AG04450 (cell line): Measurements from ENCODE around the gene HDHD5. TPM values are rescaled to one million over a fixed set of nuclear protein-coding genes. Genes with fewer than 3 reads are reported as not detected.

ENCODE experiments used
- CTCF ChIA-PET: fragments of 300-600, 350-600 bp; formaldehyde crosslinking; extraction: SDS; loops from one replicate; lab custom pipeline; 2022; ENCODE audit warnings: antibody characterized with exemption, inconsistent platforms; lab: Charles Lee
- POLR2A ChIA-PET: fragments of 350-600 bp; formaldehyde crosslinking; extraction: SDS; loops from one replicate; lab custom pipeline; 2021; ENCODE audit warnings: antibody characterized with exemption, inconsistent platforms; lab: Yijun Ruan, JAX
- DNase-seq: peaks from one replicate; pipeline ENCODE4 v3.0.0-alpha.2; 2011; ENCODE audit warnings: low read depth, low spot score
- H3K27ac ChIP-seq: one replicate; pipeline ENCODE4 v1.5.1; 2012; ENCODE audit warnings: low read depth, low read length, control low read depth
- H3K27me3 ChIP-seq: one replicate; pipeline ENCODE4 v1.6.0; 2012; ENCODE audit warnings: low read length; ENCODE audit not compliant: control insufficient read depth, insufficient read depth
- H3K4me3 ChIP-seq: 2 replicates; pipeline ENCODE4 v1.5.1; 2011; ENCODE audit warnings: mild to moderate bottlenecking, low read depth, low read length, control low read depth
- H3K9me3 ChIP-seq: 2 replicates; pipeline ENCODE4 v1.5.1; 2012; ENCODE audit warnings: low read length; ENCODE audit not compliant: control insufficient read depth, insufficient read depth
- polyA plus RNA-seq: library from polyadenylated mRNA; depleted of rRNA; stranded (reverse); fragments of >200 nt; gene quantifications from 2 replicates; pipeline ENCODE4 v1.2.3, GENCODE V29; 2011
- TF ChIP-seq, protein P1 (sequence below): IDR thresholded peaks from 2 replicates; pipeline ENCODE4 v1.5.1; 2011; ENCODE audit warnings: low read depth, low read length, control low read depth, inconsistent platforms

The HDHD5 gene
- polyA plus RNA-seq, 1 experiment = 14.4 TPM

DNA sequence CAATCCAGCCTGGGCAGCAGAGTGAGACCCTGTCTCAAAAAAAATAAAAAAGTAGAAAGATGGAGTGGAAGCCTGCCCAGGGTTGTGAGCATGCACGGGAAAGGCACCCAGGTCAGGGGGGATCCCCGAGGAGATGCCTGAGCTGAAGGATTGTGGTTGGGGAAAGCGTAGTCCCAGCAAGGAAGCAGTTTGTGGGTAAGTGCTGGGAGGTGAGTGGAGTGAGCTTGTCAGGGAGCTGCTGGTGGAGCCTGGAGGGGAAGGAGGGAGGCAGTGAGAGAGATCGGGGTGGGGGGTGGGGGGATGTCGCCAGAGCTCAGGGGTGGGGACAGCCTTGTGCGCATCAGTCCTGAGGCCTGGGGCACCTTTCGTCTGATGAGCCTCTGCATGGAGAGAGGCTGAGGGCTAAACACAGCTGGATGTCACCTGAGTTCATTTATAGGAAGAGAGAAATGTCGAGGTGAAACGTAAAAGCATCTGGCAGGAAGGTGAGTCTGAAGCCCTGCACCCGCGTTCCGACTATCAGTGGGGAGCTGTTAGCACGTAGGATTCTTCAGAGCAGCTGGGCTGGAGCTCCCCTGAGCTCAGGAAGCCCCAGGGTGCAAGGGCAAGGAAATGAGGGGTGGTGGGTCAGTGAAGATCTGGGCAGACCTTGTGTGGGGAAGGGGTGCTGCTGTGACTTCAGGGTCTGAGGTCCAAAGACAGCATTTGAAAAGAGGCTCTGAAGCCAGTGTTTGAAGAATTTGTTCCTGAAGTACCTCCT lies 48.1 kb downstream of the HDHD5 start:
- CTCF ChIA-PET = interaction anchor here (0.6 to 1.5 kb wide), 4 partner anchors 37 to 448 kb away, joined by 3 to 8 read pairs (median 4); no protein-coding TSS in a partner anchor
- POLR2A ChIA-PET = interaction anchor here (0.6 to 0.7 kb wide), 2 partner anchors 19 to 765 kb away, joined by 3 to 4 read pairs; no protein-coding TSS in a partner anchor

GRCh38 chr22:17109976-17110375 lies 49.1 kb downstream of the HDHD5 start:
- no peak for DNase-seq
- TF ChIP-seq, protein P1, sequence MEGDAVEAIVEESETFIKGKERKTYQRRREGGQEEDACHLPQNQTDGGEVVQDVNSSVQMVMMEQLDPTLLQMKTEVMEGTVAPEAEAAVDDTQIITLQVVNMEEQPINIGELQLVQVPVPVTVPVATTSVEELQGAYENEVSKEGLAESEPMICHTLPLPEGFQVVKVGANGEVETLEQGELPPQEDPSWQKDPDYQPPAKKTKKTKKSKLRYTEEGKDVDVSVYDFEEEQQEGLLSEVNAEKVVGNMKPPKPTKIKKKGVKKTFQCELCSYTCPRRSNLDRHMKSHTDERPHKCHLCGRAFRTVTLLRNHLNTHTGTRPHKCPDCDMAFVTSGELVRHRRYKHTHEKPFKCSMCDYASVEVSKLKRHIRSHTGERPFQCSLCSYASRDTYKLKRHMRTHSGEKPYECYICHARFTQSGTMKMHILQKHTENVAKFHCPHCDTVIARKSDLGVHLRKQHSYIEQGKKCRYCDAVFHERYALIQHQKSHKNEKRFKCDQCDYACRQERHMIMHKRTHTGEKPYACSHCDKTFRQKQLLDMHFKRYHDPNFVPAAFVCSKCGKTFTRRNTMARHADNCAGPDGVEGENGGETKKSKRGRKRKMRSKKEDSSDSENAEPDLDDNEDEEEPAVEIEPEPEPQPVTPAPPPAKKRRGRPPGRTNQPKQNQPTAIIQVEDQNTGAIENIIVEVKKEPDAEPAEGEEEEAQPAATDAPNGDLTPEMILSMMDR = no peak
- Histone ChIP-seq H3K27me3 (no peaks in the 10 kb centered on the region), H3K4me3 (no peak overlapping the region), H3K27ac (no peak overlapping the region), H3K9me3 (no peaks in the 10 kb centered on the region)
- ChIA-PET CTCF (interaction anchor here (0.6 to 1.5 kb wide), 3 partner anchors 14 to 62 kb away, joined by 3 to 8 read pairs (median 3); no protein-coding TSS in a partner anchor), POLR2A (no interaction called here)

More for the DNA sequence above, 48.1 kb downstream of the HDHD5 start:
- Histone ChIP-seq H3K27me3 (no peaks in the 10 kb centered on the region), H3K9me3 (no peaks in the 10 kb centered on the region), H3K27ac (no peak overlapping the region), H3K4me3 (no peak overlapping the region)
- DNase-seq = no peak
- TF ChIP-seq, protein P1 = no peak

DNA sequence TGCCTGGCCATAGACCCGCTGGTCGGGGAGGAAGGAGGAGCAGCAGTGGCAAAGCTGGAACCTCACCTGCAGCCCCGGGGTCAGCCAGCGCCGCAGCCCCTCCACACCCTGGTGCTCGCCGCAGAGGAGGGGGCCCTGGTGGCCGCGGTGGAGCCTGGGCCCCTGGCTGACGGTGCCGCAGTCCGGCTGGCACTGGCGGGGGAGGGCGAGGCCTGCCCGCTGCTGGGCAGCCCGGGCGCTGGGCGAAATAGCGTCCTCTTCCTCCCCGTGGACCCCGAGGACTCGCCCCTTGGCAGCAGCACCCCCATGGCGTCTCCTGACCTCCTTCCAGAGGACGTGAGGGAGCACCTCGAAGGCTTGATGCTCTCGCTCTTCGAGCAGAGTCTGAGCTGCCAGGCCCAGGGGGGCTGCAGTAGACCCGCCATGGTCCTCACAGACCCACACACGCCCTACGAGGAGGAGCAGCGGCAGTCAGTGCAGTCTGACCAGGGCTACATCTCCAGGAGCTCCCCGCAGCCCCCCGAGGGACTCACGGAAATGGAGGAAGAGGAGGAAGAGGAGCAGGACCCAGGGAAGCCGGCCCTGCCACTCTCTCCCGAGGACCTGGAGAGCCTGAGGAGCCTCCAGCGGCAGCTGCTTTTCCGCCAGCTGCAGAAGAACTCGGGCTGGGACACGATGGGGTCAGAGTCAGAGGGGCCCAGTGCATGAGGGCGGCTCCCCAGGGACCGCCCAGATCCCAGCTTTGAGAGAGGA lies 49.8 kb downstream of the HDHD5 start:
- H3K9me3 ChIP-seq = no peaks in the 10 kb centered on the region
- no peak overlapping the region for H3K27ac ChIP-seq
- H3K4me3 ChIP-seq = no peak overlapping the region
- H3K27me3 ChIP-seq = no peaks in the 10 kb centered on the region
- CTCF ChIA-PET = interaction anchor here (1.2 kb wide), 1 partner anchor 14 kb away, joined by 3 read pairs; no protein-coding TSS in a partner anchor
- DNase-seq = no peak
- TF ChIP-seq, protein P1 = no peak
- POLR2A ChIA-PET = no interaction called here

GRCh38 chr22:17108256-17109112 lies 50.6 kb downstream of the HDHD5 start:
- no peak for DNase-seq

More at GRCh38 chr22:17108256-17109112, 50.6 kb downstream of the HDHD5 start:
- Histone ChIP-seq H3K27me3 (no peaks in the 10 kb centered on the region), H3K4me3 (no peak overlapping the region), H3K9me3 (no peaks in the 10 kb centered on the region), H3K27ac (no peak overlapping the region)
- POLR2A ChIA-PET = no interaction called here
- TF ChIP-seq, protein P1 = no peak
- CTCF ChIA-PET = interaction anchor here (0.6 kb wide), 1 partner anchor 284 kb away, joined by 3 read pairs; no protein-coding TSS in a partner anchor
